DMS153 treated with DMSO at 0.1 percent for 48 hours (cell line): ENCODE measurements around the gene USP34.
"Not testable (repeated sequence)": the region's sequence is repeated elsewhere in the genome, so short reads cannot be mapped to it uniquely, and the experiment has no call there.

Experiments used
- DNase-seq: peaks from one replicate; lab custom pipeline; 2025; ENCODE audit not compliant: unreplicated experiment; lab: John Stamatoyannopoulos, UW

Gene USP34

GRCh38 chr2:61165082-61165481, 305.8 kb downstream of the USP34 start:
- not testable (repeated sequence) for DNase-seq

DNA sequence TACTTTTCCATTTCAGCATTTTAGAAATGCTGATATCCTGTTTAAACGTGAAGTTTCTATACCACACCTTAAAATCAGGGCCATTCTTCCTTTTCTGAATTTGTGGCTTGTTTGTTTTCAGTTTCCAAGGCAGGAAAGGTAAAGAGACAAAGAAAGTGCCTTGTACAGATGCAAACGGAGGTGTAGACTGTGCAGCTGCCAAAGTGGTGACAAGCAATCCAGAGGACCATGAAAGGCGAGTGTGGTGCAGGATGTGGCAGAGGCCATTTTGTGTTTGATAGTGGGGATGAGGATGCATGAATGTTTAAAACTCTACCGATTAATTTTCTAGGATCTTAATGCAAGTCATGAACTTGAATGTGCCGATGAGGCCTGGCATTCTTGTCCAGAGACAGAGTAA, 308.2 kb downstream of the USP34 start:
- no peak for DNase-seq

DNA sequence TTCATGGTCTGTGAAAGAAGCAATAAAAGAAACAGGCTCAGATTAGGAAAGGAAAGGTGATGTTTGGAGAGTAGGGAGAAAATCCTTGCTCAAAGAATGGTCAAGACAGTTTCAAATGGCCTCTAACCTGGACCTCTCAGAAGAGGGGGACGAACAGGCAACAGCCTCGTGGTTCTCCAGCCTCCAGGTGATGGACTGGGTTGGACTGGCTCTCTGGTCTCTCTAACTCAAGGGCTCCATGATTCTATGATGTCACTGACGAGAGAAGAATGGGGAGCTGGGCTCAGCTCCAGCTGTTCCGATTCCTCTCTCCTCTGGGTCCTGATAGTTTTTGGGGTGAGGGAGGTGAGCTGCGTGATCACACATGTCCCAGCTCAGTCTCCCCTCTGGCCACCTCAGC, 309.0 kb downstream of the USP34 start, which contains the start of gene C2orf74:
C2orf74 (plus strand) TSS at position 301 of the 400 bp plus-strand sequence. CDS start 327 bp downstream, outside the sequence.
- DNase-seq = no peak

DNA sequence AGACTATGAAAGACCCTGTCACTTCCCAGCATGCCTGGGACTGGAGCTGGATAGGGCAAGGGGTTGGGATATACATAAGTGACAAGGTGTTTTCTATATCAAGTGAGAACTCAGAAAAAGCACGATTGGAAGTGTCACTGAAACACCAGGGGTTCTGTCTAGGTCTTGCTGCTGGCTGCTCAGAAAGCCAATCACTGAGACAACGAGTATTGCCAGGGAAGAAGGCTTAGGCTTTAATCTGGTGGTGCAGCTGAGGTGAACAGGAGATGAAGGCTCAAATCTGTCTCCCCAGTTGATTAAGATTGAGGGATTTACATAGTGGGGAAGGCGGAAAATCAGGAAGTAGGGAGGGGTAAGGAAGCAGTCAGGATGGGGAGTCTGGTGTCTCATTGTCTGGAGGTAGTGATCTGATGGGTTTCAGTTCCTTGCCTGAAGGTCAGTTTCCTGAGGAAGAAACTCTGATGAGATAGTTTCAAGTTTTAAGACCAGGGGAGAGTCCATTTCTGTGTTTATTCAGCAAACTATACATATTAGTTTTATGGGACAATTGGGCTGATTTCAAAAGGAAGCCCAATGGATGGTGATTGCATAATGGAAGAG, 312.4 kb downstream of the USP34 start:
- no peak for DNase-seq

DNA sequence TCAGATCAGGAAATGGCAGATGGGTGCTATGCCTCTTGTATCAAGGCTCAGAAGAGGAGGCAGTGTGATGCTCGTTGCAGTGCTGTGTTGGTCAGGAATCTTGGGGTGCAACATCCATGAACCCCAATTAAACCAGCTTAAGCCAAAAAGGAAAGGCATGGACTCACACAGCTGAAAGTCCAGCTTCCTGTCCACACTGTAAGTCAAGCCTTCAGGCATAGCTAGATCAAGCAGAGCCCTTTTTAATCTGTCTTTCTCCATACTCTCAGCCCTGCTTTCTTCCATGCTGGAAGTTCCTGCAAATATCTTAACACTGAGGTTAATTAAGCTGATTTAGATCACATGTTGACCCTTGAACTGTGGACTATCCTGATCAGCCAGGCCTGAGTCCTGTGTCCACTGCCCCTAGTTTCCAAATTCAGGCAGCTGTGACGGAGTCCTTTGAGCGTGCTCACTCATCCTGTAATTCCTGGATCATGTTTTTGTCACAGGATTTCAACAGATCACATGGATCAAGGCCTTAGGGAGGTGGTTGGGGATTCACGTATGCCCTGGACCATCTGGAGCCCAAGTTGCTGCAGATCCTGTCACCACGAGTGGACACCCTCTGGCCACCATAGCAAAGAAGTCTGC, 313.4 kb downstream of the USP34 start:
- DNase-seq = no peak

GRCh38 chr2:61151436-61151835, 319.5 kb downstream of the USP34 start:
- no peak for DNase-seq

DNA sequence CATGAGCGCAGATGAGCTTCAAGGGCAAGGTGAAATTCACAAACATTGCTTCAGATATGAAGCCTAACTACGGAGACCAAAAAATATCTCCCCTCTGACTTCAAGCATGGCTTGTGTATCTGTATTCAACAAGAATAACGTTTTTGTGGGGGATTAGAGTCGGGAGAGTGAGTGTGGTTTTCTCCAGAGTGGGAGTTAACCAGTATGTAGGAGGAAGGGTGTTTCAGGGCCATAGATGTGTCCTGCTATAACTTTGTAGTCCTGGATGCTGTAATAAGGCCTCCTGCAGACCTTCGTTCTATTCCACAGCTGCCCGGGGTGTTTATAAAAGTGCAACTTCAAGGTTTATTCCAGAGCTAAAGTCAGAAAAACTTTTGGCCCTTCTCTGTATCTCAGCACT, 321.8 kb downstream of the USP34 start:
- no peak for DNase-seq

DNA sequence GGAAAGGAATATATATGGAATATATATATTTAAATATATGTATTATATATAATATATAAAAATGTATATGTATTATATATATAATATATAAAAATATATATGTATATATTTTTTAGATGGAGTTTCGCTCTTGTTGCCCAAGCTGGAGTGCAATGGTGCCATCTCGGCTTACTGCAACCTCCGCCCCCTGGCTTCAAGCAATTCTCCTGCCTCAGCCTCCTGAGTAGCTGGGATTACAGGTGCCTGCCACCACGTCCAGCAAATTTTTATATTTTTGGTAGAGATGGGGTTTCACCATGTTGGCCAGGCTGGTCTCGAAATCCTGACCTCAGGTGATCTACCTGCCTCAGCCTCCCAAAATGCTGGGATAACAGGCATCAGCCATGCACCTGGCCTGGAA, 322.8 kb downstream of the USP34 start:
- not testable (repeated sequence) for DNase-seq

DNA sequence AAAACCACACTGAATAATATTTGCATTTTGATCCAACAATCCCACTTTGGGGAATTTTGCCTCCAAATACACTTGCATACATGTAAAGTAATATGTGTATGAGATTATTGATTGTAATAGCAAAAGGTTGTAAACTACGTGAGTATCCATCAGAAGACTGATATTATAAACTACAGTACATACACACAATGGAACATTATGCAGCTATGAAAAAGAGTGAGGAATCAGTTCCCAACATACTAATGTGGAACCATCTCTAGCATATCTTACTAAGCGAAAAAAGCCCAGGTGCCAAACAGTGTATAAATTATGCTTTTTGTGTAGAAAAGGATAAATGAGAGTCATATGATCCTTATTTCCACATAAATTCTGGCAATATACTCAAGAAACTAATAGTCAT, 324.9 kb downstream of the USP34 start:
- no peak for DNase-seq

- DNase-seq = peak; percentile 95
Observed at GRCh38 chr2:61144697-61145268, 326.1 kb downstream of the USP34 start.

DNA sequence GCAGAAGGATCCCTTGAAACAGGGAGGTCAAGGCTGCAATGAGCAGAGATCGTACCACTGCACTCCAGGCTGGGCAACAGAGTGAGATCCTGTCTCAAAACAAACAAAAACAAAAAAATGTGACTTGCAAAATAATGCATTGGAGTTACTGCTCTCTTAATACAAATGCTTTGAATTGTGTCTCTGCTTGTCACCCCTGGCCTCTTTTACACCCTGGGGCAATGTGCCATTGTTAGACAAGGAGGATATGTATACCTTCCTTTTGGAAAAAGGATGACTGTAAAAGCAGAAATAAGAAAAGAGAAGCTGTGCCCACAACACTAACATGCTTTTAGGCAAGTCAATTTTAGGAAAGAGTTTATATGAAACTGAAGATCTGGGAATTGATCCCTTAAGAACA, 329.7 kb downstream of the USP34 start:
- DNase-seq = no peak

- DNase-seq = no peak
Observed at GRCh38 chr2:61138859-61139258, 332.0 kb downstream of the USP34 start.
